ENCODE measurements around the gene ANGEL2.

The ANGEL2 gene, protein sequence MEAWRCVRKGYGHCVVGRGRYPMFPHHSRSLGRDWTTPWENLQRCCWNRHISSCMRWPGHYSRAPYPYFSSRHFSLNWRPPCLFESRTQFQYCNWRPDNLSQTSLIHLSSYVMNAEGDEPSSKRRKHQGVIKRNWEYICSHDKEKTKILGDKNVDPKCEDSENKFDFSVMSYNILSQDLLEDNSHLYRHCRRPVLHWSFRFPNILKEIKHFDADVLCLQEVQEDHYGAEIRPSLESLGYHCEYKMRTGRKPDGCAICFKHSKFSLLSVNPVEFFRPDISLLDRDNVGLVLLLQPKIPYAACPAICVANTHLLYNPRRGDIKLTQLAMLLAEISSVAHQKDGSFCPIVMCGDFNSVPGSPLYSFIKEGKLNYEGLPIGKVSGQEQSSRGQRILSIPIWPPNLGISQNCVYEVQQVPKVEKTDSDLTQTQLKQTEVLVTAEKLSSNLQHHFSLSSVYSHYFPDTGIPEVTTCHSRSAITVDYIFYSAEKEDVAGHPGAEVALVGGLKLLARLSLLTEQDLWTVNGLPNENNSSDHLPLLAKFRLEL

DNA sequence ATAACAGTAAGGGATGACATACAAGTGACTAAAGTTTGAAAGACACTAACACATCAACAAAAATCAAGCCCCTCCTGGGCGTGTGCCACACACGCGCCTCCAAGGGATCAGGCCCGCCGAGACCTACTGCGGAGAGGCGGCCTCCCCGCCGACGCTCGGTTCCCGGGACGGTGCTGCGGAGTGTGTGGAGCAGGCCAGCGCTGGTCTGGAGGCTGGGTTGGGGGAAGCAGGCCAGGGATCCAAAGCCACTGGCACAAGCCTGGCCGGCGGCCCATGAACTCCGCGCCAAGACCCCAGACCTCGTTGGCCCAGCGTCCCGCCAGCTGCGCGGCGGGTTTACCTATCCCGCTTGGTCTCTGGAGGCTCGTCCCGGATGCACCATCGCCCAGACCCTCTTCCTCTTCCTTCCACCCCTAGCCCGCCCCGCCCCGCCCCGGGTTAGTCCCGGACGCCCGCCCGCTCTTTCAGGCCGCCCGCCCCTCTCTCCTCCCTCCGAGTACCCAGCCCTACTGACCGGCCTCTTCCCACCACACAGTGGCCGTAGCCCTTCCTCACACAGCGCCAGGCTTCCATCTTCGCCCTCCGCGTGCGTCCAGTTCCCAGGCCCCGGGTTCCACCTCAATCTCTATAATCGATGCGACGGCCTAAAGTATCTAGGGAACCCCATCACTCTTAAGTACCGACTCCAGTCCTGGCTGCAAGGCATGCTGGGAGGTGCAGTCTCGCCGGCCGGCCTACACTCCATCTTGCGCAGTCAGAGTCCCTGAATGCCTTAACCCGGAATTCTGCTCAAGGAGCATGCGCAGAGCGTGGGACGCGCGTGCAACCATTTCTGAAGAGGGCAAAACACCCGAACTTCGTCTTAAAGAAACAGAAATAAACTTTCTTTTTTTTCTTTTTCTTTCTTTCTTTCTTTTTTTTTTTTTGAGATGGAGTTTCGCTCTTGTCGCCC lies at the start of gene ANGEL2:
ANGEL2 (minus strand) TSS at position 769 of the 952 bp plus-strand sequence; CDS start at position 573, 196 bp downstream.
- TF ChIP-seq, protein P1, sequence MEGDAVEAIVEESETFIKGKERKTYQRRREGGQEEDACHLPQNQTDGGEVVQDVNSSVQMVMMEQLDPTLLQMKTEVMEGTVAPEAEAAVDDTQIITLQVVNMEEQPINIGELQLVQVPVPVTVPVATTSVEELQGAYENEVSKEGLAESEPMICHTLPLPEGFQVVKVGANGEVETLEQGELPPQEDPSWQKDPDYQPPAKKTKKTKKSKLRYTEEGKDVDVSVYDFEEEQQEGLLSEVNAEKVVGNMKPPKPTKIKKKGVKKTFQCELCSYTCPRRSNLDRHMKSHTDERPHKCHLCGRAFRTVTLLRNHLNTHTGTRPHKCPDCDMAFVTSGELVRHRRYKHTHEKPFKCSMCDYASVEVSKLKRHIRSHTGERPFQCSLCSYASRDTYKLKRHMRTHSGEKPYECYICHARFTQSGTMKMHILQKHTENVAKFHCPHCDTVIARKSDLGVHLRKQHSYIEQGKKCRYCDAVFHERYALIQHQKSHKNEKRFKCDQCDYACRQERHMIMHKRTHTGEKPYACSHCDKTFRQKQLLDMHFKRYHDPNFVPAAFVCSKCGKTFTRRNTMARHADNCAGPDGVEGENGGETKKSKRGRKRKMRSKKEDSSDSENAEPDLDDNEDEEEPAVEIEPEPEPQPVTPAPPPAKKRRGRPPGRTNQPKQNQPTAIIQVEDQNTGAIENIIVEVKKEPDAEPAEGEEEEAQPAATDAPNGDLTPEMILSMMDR (IDR thresholded peaks at IDR 0.05) = no peak

DNA sequence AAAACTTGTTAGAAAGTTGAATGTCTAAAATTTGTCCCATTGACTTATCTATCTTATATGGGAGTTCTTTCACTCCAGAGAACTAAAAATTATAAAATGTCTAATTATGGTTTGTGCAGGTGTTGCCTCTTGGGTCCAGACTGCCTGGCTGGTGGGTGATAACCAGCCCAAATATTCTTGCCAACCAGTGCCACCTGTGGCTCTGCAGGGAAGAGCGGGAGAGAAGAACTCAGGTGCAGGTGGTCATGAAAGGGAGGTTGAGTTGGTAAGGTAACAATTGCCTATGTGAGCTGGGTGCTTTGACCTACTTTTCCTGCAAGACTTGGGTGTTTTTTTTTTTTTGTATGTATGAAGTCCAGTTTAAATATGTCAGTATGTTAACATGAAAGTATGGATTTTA lies 45.6 kb upstream of the ANGEL2 start:
- TF ChIP-seq, protein P1 (IDR thresholded peaks at IDR 0.05) = no peak; the same call in 1 of the 2 replicates

DNA sequence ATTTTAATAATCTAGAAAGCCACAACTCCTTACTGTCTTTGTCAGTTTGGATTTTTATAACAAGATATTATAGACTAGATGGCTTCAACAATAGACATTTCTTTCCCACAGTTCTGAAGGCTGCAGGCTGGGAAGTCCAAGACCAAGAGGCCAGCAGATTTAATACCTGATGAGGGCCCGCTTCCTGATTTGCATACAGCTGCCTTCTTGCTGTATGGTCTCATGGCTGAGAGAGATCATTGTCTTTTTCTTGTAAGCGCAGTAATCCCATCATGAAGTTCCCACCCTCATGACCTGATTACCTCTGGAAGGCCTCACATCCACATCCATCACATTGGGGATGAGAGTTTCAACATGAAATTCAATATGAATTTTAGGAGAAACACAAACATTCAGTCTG lies 45.2 kb upstream of the ANGEL2 start:
- TF ChIP-seq, protein P1 (IDR thresholded peaks at IDR 0.05) = no peak

DNA sequence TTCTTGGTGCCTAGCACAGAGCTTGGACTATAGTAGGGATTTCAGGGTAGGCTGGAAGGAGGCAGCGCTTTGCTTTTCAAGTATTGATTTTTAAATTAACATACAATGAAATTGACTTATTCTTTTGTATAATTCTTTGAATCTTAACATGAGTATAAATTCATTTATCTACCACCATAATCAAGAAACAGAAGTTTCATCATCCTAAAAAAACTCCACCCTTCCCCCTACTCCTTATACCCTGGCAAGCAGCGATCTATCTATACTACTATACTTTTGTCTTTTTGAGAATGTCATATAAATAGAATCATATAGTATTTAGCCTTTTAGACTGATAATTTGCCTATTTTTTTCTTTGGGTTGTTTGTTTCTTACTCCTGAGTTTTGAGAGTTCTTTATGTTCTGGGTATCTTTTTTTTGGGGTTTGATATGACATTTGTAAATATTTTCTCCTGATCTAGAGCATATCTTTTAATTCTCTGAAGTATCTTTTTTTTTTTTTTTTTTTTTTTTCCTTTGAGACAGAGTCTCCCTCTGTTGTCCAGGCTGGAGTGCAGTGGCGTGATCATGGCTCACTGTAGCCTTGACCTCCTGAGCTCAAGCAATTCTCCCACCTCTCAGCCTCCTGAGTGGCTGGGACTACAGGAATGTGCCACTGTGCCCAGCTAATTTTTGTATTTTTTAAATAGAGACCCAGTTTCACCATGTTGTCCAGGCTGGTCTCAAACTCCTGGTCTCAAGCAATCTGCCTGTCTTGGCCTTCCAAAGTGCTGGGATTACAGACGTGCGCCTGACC lies 41.8 kb upstream of the ANGEL2 start:
- TF ChIP-seq, protein P1 (IDR thresholded peaks at IDR 0.05) = no peak

DNA sequence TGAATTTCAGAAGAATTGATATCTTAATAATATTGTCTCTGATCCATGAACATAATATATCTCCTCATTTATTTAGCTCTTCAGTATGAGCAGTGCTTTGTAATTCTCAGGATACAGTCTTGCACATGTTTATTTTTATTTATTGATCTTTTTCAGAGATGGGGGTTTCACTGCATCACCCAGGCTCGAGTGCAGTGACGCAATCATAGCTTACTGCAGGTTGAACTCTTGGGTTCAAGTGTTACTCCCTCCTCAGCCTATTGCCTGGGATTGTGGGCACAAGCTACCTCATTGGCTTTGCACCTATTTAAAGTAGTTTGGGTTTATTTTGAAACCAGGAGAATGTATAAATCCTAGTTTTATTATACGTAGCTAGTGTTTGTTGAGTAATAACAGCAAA lies 40.1 kb upstream of the ANGEL2 start:
- TF ChIP-seq, protein P1 (IDR thresholded peaks at IDR 0.05) = no peak

DNA sequence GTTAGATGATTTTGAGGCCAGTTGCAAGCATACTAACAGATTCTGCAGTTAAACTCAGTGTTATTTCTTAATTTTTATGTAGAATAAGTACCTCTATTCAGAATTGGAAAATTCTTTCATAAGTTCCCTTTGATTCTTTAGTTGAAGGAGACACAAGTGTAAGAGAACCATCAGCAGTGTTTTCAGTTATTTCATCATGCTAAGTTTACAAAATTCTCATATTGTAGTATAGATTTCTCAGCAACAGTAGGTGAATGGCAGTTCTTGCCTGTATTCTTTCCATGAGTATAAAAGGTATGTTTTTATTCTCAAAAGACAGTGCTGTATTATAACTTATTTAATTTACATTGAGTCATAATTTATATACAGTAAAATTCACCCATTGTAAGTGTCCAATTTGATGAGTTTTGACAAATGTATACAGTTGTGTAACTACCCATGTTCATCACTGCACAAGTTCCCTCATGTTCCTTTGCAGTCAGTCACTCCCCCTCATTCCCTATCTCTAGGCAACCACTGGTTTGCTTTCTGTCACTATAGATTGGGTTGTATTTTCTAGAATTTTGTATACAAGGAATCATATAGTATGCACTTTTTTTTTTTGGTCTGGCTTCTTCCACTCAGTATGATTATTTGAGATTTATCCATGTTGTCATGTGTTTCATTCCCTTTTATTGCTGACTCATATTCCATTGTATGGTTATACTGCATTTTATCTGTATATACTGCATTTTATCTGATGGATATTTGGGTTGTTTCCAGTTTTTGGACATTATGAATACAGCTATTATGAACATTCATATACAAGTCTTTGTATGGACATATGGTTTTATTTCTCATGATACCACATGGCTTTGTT lies 39.3 kb upstream of the ANGEL2 start:
- TF ChIP-seq, protein P1 (IDR thresholded peaks at IDR 0.05) = no peak

Measured in LNCAP (cell line).